ENCODE measurements around the gene CFDP1.
A peak's percentile ranks its signal among the peaks of the same experiment; 100 is the strongest.

Gene CFDP1

DNA sequence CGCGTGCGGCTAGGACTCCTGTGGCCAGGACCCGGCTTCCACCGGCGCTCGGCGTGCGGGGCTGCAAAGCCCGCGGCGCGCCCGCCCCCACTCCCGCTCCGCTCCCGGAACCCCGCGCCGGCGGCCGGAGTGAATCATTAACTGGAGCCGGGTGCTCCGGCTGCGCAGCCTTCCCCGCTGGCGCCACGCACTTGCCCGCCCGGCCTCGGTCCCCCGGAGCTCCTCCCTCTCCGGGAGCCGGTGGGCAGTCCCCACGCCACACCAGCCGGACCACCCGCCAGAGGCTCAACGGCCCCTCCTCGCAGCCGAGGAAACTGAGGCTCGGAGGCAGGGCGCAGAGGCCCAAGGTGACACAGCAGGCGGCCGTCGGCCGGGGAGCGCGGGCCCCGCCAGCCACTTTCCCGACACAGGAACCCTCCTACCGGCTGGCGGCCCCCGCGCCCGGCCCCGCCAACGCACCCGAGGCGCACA, 182.5 kb downstream of the CFDP1 start:
- DNase-seq (ENCODE audit: low read depth) = no peak

DNA sequence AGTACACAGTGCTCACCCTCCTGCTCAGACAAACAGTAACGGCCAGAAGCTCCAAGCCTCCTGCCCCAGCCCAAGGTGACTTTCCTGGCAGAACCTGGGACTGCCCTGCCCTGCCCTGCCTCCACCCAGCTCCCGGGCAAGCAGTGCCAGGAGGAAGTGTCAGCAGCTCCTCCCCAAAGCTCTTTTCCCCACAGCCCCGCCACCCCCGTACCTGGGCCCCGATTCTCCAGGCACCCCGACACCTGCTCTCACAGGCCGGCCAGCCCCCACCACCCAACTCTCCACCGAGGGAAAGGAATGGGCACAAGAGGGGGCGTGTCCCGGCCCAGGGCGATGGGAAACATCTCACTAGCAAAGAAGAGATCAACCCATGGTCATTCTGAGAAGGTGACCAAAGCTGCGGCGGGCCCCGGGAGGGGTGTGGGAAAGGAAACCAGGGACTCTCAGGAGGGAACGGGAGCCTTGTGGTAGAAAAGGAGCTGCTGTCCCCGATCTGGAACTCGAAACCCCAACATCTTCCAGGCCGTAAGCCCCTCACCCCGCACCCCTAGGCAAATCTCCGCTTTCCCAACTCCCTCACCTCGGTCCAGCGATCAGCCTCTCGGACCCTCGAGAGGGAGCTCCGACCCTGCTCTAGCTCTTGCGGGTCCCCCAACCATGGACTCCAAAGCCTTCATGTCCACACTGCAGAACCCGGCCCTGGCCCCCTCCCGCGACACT, 183.1 kb downstream of the CFDP1 start:
- no peak for DNase-seq (ENCODE audit: low read depth)

GRCh38 chr16:75249441-75249840, 183.9 kb downstream of the CFDP1 start:
- no peak for DNase-seq (ENCODE audit: low read depth)

- DNase-seq (ENCODE audit: low read depth) = no peak
These were observed 184.5 kb downstream of the CFDP1 start for GRCh38 chr16:75248536-75249380.

DNA sequence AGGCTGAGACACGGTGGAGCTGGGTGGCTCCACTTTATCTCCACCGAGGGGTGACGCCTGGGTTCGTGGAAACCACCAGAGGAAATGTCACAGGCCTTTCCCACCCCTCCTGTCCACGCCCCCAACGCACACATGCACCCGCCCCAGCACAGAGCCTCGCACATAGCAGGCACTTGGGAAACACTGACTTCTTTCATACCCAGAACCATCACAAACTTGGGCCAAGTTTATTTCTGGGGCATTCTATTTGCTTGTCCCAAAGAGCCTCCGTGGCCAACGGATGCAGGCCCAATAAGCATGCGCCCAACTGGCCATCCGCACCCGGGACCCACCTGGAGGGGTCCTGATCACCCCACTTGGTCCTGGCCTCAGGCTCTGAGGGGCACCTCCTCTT, 185.2 kb downstream of the CFDP1 start:
- no peak for DNase-seq (ENCODE audit: low read depth)

DNA sequence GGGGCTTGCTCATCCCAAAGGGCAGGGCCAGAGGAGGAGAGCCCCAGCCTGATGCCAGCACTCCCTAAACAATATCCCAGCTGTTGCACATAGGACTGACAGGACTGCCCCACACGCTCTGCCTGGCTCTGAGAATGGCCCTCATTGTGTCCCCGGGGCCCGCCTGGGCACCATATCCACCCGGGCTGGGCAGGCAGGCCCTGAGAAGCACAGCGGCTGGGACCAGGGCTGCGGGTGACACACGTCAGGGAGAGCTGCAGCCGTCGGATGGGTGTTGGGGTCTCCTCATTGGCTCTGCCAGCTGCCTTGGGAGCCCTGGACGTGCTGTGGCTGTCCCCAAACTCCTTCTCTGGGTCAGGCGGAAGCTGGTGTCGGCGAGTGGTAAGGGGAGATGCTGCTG, 186.1 kb downstream of the CFDP1 start:
- no peak for DNase-seq (ENCODE audit: low read depth)

DNA sequence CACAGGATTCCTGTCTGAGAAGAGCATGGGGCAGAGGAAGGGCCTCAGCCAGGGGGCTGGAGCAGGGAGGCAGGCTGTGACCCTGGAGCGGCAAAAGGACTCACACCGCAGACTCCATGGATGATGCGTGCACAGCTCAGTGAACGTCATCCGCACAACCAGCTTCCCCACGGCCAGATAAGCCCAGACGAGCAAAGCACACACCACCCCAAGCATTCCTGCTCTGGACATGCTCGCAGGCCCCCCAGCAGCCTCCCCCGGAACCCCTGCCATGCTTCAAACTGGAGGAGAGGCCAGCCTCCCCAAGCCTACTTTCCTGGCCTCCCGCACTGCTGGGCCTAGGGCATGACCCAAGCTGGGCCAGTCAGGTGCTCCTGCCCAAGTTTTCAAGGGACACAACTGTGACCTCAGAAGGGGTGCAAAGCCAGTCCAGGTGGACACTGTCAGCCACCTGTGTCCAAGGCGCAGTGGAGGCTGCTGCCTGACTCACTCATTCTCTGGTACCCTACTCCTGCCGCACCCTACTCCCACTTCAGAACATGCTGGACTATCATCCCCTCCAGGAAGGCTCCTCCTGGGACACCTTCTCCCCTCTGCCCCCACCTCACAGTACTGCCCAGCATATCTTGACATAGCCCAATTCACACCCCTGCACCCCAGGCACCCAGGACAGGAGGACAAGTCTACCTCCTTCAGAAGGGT, 186.6 kb downstream of the CFDP1 start:
- no peak for DNase-seq (ENCODE audit: low read depth)

- DNase-seq (ENCODE audit: low read depth) = peak; percentile 99
These were observed 188.2 kb downstream of the CFDP1 start for GRCh38 chr16:75244844-75245758.

GRCh38 chr16:75244225-75244809, 189.0 kb downstream of the CFDP1 start:
- no peak for DNase-seq (ENCODE audit: low read depth)

Measured in HS-5 (cell line).